ENCODE data around the gene STK32C.

DNA sequence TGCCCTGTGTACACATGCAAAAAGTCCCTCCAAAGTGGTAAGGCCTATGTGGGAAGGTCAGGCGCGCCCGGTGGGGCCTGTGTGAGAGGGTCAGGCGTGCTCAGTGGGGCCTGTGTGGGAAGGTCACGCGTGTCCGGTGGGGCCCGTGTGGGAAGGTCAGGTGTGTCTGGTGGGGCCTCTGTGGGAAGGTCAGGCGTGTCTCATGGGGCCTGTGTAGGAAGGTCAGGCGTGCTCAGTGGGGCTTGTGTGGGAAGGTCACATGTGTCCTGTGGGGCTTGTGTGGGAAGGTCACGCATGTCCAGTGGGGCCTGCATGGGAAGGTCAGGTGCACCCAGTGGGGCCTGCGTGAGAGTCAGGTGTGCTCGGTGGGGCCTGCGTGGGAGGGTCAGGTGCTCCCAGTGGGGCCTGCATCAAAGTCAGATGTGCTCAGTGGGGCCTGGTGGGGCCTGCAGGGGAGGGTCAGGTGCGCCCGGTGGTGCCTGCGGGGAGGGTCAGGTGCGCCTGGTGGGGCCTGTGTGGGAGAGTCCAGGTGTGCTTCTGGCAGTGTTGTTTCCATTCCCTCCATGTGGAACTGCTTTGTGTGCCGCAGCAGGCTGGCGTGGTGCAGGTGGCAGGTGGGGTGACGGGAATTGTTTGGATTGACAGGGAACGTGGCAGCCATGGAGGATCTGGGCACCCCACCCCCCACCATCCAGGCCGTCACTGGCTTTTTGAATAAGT lies 39.6 kb upstream of the STK32C start:
- no peak for TF ChIP-seq POLR2A (IDR thresholded peaks at IDR 0.05; ENCODE audit: low read depth, low read length)
- TF ChIP-seq EZH2 (IDR thresholded peaks at IDR 0.05; ENCODE audit: borderline replicate concordance, control insufficient read depth, low read depth, low read length) = no peak
- TF ChIP-seq ZZZ3 (IDR thresholded peaks at IDR 0.05; ENCODE audit: control insufficient read depth, insufficient read length, low read depth) = no peak
- TF ChIP-seq GABPA (IDR thresholded peaks at IDR 0.05; ENCODE audit: low read depth) = no peak
- TF ChIP-seq, protein P1, sequence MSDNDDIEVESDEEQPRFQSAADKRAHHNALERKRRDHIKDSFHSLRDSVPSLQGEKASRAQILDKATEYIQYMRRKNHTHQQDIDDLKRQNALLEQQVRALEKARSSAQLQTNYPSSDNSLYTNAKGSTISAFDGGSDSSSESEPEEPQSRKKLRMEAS (IDR thresholded peaks at IDR 0.05; ENCODE audit: low read depth, low read length) = no peak
- no peak for TF ChIP-seq ZNF274 (IDR thresholded peaks at IDR 0.05; ENCODE audit: insufficient read depth, insufficient read length)
- no peak for TF ChIP-seq SP1 (IDR thresholded peaks at IDR 0.05; ENCODE audit: low read depth, low read length)
- TF ChIP-seq, protein P2, sequence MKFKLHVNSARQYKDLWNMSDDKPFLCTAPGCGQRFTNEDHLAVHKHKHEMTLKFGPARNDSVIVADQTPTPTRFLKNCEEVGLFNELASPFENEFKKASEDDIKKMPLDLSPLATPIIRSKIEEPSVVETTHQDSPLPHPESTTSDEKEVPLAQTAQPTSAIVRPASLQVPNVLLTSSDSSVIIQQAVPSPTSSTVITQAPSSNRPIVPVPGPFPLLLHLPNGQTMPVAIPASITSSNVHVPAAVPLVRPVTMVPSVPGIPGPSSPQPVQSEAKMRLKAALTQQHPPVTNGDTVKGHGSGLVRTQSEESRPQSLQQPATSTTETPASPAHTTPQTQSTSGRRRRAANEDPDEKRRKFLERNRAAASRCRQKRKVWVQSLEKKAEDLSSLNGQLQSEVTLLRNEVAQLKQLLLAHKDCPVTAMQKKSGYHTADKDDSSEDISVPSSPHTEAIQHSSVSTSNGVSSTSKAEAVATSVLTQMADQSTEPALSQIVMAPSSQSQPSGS (IDR thresholded peaks at IDR 0.05; ENCODE audit: low read length) = no peak
- TF ChIP-seq, protein P3, sequence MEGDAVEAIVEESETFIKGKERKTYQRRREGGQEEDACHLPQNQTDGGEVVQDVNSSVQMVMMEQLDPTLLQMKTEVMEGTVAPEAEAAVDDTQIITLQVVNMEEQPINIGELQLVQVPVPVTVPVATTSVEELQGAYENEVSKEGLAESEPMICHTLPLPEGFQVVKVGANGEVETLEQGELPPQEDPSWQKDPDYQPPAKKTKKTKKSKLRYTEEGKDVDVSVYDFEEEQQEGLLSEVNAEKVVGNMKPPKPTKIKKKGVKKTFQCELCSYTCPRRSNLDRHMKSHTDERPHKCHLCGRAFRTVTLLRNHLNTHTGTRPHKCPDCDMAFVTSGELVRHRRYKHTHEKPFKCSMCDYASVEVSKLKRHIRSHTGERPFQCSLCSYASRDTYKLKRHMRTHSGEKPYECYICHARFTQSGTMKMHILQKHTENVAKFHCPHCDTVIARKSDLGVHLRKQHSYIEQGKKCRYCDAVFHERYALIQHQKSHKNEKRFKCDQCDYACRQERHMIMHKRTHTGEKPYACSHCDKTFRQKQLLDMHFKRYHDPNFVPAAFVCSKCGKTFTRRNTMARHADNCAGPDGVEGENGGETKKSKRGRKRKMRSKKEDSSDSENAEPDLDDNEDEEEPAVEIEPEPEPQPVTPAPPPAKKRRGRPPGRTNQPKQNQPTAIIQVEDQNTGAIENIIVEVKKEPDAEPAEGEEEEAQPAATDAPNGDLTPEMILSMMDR (IDR thresholded peaks at IDR 0.05 in 2 of 3, conservative IDR thresholded peaks at IDR 0.05 in 1 of 3; ENCODE audit: control insufficient read depth in 2 of 3, extremely low read depth in 1 of 3, insufficient read depth in 1 of 3, low read depth in 3 of 3, low read length in 3 of 3) = no peak
- no peak for TF ChIP-seq EP300 (IDR thresholded peaks at IDR 0.05; ENCODE audit: borderline replicate concordance in 1 of 2, control insufficient read depth in 1 of 2, low read depth in 2 of 2, low read length in 2 of 2)
- no peak for TF ChIP-seq NFYB (IDR thresholded peaks at IDR 0.05; ENCODE audit: insufficient read depth, low read depth, low read length)

Measured in GM12878 (cell line).